Choroid plexus epithelial cell (primary cell): ENCODE measurements around the gene HBEGF.

Source experiments
- DNase-seq: peaks from one replicate; pipeline ENCODE4 v3.0.0-alpha.2; 2010; ENCODE audit warnings: low read depth
- H3K4me3 ChIP-seq: 2 replicates; pipeline ENCODE4 v1.5.1; 2011; ENCODE audit warnings: low read depth, mild to moderate bottlenecking, control low read depth, low read length, moderate library complexity
- CTCF ChIP-seq: conservative IDR thresholded peaks from 2 replicates; pipeline ENCODE4 v1.5.1; 2011; ENCODE audit warnings: low read depth, mild to moderate bottlenecking, control low read depth, inconsistent platforms, low read length, moderate library complexity

The HBEGF gene

GRCh38 chr5:140338908-140339307 is 7.5 kb downstream of the HBEGF start:
- H3K4me3 ChIP-seq: no peak overlapping the region
- DNase-seq: no peak
- no peak for TF ChIP-seq CTCF

- DNase-seq: no peak
- no peak for TF ChIP-seq CTCF
- no peak overlapping the region for H3K4me3 ChIP-seq
Measured at GRCh38 chr5:140338336-140338735, 8.1 kb downstream of the HBEGF start.

- no peak overlapping the region for H3K4me3 ChIP-seq
- no peak for TF ChIP-seq CTCF
- DNase-seq: no peak
Measured at GRCh38 chr5:140337880-140338279, 8.5 kb downstream of the HBEGF start.

- peak; percentile 32 for TF ChIP-seq CTCF
- no peak overlapping the region for H3K4me3 ChIP-seq
- DNase-seq: peak; percentile 60
Measured at GRCh38 chr5:140336388-140336787, 10.0 kb downstream of the HBEGF start.

GRCh38 chr5:140331638-140332037 is 14.8 kb downstream of the HBEGF start:
- no peak for DNase-seq
- H3K4me3 ChIP-seq: no peak overlapping the region
- no peak for TF ChIP-seq CTCF

GRCh38 chr5:140329739-140330481 is 16.5 kb downstream of the HBEGF start:
- H3K4me3 ChIP-seq: no peak overlapping the region
- no peak for DNase-seq
- TF ChIP-seq CTCF: no peak
